Measurements from ENCODE around the gene SDK2. TPM values are rescaled to one million over a fixed set of nuclear protein-coding genes. Genes with fewer than 3 reads are reported as not detected.

Gene SDK2
- total and polyA plus RNA-seq, 2 experiments from 2014 or later, result 0.59 to 1.2 TPM

- Histone ChIP-seq H3K36me3 (replicated peaks; ENCODE audit: insufficient read depth, low read depth) (no peaks in the 10 kb centered on the region), H3K9me2 (replicated peaks; ENCODE audit: insufficient read depth) (no peaks in the 10 kb centered on the region), H3K27me3 (no peaks in the 10 kb centered on the region), H2AFZ (no peak overlapping the region), H3K9me3 (ENCODE audit: low read depth) (no peaks in the 10 kb centered on the region), H4K20me1 (ENCODE audit: insufficient read depth, poor library complexity, severe bottlenecking) (no peaks in the 10 kb centered on the region), H3K4me3 (no peak overlapping the region), H3K4me2 (no peak overlapping the region), H3K27ac (no peak overlapping the region), H3K4me1 (ENCODE audit: insufficient read depth) (peaks cover 10% of the 10 kb centered on the region), H3K79me2 (no peaks in the 10 kb centered on the region)
- TF ChIP-seq CTCF (IDR thresholded peaks at IDR 0.05; ENCODE audit: poor library complexity), result no peak
- no peak for TF ChIP-seq EZH2 (IDR thresholded peaks at IDR 0.05; ENCODE audit: borderline replicate concordance)
- no peak for TF ChIP-seq EZH2phosphoT487 (IDR thresholded peaks at IDR 0.05; ENCODE audit: low read depth, severe bottlenecking, unreplicated experiment)
- DNase-seq (ENCODE audit: low spot score), result no peak
- 92% methylated on average over 2 of the region's 2 CpGs for WGBS (ENCODE audit: low lambda C conversion rate, missing lambda C conversion rate)
These were observed 22.6 kb downstream of the SDK2 start for GRCh38 chr17:73621685-73622084.

DNA sequence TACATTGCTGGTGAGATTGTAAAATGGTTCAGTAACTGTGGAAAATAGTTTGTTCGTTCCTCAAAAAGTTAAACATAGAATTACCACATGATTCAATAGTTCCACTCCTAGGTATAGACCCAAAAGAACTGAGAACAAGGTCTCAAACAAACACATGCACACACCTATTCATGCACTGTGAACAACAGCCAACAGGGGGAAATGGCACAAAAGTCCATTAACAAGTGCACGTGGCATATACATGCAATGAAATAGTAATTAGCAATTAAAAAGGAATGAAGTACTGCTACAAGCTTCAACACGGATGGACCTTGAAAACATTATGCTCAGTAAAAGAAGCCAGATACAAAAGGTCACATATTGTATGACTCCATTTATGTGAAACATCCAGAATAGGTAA lies 23.8 kb downstream of the SDK2 start:
- H3K27ac ChIP-seq, result no peak overlapping the region
- no peak overlapping the region for H3K4me3 ChIP-seq
- no peaks in the 10 kb centered on the region for H3K79me2 ChIP-seq
- no peak for DNase-seq (ENCODE audit: low spot score)
- no peak overlapping the region for H2AFZ ChIP-seq
- no peak for TF ChIP-seq EZH2phosphoT487 (IDR thresholded peaks at IDR 0.05; ENCODE audit: low read depth, severe bottlenecking, unreplicated experiment)
- no peak for TF ChIP-seq EZH2 (IDR thresholded peaks at IDR 0.05; ENCODE audit: borderline replicate concordance)
- no peak for TF ChIP-seq CTCF (IDR thresholded peaks at IDR 0.05; ENCODE audit: poor library complexity)
- peaks cover 14% of the 10 kb centered on the region for H3K4me1 ChIP-seq (ENCODE audit: insufficient read depth)
- no peaks in the 10 kb centered on the region for H3K27me3 ChIP-seq
- H3K9me3 ChIP-seq (ENCODE audit: low read depth), result no peaks in the 10 kb centered on the region
- no peaks in the 10 kb centered on the region for H4K20me1 ChIP-seq (ENCODE audit: insufficient read depth, poor library complexity, severe bottlenecking)
- H3K4me2 ChIP-seq, result no peak overlapping the region
- H3K36me3 ChIP-seq (replicated peaks; ENCODE audit: insufficient read depth, low read depth), result no peaks in the 10 kb centered on the region
- no peaks in the 10 kb centered on the region for H3K9me2 ChIP-seq (replicated peaks; ENCODE audit: insufficient read depth)
- WGBS (ENCODE audit: low lambda C conversion rate, missing lambda C conversion rate), result 85% methylated on average over 3 of the region's 3 CpGs

GRCh38 chr17:73617501-73617900 lies 26.7 kb downstream of the SDK2 start:
- Histone ChIP-seq H3K4me3 (no peak overlapping the region), H3K4me2 (no peak overlapping the region), H3K27ac (no peak overlapping the region), H3K9me2 (replicated peaks; ENCODE audit: insufficient read depth) (no peaks in the 10 kb centered on the region), H3K36me3 (replicated peaks; ENCODE audit: insufficient read depth, low read depth) (no peaks in the 10 kb centered on the region), H4K20me1 (ENCODE audit: insufficient read depth, poor library complexity, severe bottlenecking) (no peaks in the 10 kb centered on the region), H2AFZ (no peak overlapping the region), H3K79me2 (no peaks in the 10 kb centered on the region), H3K9me3 (ENCODE audit: low read depth) (no peaks in the 10 kb centered on the region), H3K27me3 (no peaks in the 10 kb centered on the region), H3K4me1 (ENCODE audit: insufficient read depth) (peaks cover 24% of the 10 kb centered on the region)
- no peak for DNase-seq (ENCODE audit: low spot score)
- TF ChIP-seq EZH2phosphoT487 (IDR thresholded peaks at IDR 0.05; ENCODE audit: low read depth, severe bottlenecking, unreplicated experiment), result no peak
- TF ChIP-seq EZH2 (IDR thresholded peaks at IDR 0.05; ENCODE audit: borderline replicate concordance), result no peak
- TF ChIP-seq CTCF (IDR thresholded peaks at IDR 0.05; ENCODE audit: poor library complexity), result no peak
- 73% methylated on average over 5 of the region's 5 CpGs for WGBS (ENCODE audit: low lambda C conversion rate, missing lambda C conversion rate)

Measured in hepatocyte (in vitro differentiated cells).